GM18870 (cell line): ENCODE measurements around the gene SETBP1.

ENCODE experiments used
- ATAC-seq: cut with Tn5 transposase; IDR thresholded peaks from one replicate; pipeline ENCODE4 v1.9.1; 2021; ENCODE audit warnings: moderate library complexity; ENCODE audit not compliant: unreplicated experiment

SETBP1 gene

DNA sequence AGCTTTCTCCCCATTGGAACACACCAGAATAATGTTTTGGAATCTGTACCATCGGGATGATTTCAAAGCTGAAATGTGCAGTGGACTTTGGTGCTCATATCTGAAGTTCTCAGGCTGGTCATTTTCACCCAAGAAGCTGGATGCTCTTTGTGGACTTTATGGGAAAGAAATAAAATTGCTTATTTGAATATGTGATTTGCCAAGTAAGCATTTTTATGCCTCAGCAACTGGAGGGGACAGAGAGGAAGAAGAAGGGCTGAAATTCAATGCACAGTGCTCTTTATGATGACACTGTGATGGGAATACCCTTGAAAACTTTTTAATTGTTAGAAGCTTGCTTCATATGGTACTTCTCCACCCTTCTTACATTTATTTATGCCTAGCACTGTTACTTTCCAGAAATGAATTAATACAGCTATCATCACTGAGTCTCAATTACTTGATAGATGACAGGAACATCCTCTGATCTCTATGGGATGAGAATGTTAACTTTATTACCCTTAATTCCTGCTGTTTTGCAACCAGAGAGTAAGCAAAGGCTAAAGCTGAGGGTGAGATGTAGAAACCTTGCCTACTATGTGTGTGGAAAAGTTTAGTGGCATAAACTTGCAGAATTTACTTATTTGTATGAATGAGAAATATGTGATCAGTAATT is 23.6 kb downstream of the SETBP1 start:
- no peak for ATAC-seq

DNA sequence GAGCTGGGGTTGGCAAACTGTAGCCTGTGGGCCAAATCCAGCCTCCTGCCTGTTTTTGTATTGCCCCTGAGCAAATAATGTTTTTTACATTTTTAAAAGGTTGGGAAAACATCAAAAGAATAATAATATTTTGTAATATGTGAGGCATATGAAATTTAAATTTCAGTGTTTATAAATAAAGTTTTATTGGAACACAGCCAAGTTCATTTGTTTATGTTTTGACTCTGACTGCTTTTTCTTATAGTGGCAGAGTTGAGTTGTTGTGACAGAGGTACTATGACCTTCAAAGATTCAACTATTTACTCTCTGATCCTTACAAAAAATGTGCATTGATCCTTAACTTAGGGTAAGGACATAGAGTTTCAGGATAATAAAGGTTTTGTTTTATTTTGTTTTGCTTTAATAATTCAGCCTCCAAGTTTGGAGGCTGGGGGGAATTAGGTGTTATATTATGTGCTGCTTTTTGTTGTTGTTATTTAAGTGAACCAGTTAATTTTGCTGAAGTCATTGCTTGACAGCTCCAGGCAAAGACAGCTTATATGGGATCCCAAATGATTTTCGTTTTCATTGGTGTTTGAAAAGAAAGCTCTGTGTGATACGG is 24.5 kb downstream of the SETBP1 start:
- no peak for ATAC-seq

DNA sequence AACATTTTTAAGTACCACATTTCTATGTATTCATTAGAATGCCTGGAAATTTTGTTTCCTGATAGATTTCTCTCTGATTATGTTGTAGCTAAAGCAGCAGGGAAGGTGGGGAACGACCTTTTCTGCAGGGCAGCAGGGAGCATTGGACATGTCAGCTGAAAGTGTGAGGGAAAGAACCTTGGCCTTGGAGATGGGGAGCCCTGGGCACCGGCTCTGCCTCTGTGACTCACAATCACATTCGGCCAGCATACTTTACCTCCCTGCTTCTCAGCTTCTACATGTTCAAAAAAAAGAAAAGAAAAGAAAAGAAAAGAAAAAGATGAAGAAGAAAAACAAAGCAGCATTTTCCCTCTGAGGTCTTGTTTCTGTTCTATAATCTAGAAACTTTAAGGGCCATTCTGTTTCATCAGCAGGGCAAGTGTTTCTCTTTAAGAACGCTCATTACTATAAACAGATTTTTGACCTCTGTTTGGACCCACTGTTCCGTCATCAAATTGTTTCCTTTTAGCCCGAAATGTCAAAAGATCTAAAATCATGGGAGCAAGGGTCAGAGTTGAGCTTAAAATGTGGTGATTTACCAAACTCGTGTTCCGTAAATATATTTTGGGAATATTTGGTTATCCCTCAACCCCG is 27.9 kb downstream of the SETBP1 start:
- no peak for ATAC-seq

DNA sequence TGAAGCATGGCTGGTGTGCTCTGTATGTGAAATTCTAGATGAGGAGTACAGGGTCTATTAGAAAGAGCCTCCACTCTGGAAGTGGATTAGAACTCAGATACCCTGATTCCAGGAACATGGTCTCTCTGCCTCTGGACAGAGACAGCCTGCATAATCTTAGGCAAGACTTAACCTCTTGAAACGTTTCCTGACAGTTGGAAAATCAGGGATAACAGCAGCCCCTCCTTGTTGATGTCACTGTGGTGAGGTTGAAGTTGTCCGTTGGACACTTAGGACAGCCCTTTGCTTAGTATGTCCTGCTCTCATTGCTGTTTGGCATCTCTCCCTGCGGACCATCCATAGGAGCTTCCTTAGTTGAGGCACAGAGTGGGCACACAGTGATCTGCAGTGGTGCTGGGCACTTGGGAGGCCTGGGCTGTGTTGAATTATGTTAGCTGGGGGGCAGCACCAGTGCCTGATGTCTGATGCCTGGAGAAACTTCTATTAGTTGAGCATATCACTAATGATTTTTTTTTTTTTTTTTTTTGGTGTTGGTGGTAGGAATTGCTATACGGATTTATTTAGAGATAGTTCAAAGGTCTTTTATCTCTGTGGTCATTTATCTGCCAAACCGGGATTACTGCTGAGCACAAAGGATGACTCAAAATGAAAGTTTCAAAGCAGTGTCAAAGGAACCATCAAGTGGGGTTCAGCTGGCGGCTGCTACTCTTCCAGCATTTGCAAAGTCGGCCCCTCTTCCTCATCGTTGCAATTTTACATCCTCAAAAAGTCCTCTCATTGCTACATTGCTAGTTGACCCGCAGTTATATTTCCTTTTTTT is 28.8 kb downstream of the SETBP1 start:
- peak; percentile 97 for ATAC-seq

DNA sequence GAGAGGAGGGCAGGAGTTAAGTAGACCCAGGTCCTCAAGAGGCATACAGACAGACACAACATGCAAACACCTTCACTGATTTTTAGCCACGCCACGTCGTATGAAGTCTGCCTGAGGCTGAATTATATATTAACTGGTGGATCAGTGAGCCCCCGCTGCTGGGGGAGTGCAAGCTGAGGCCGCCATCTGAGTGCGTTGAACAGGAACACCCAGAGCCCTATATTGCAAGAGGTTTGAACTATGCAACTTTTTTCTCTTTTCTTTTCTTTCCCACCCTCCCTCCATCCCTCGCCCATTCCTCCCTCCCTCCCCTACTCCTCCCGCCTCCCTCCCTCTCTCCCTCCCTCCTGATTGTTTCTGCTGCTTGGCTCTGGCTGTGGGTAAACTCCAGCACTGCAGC is 30.2 kb downstream of the SETBP1 start:
- no peak for ATAC-seq

DNA sequence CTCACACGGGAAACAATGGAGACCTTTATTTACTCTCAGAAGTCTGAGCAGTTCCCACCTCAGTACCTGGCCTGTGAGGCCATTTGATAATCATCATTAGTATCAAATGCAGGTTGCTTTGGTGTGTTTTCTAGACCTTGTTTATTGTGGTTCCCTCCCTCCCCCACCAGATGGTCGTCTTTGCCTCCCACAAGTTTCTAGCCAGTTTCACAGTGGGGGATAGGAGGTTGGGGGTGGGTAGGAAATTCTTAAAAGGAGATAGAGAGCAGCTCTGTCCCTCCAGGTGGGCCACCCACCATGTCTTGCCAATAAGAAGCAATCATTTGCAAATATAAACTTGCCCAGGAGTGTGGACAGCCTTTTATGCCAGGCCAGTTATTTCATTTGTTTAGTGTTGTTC is 31.3 kb downstream of the SETBP1 start:
- ATAC-seq = no peak

DNA sequence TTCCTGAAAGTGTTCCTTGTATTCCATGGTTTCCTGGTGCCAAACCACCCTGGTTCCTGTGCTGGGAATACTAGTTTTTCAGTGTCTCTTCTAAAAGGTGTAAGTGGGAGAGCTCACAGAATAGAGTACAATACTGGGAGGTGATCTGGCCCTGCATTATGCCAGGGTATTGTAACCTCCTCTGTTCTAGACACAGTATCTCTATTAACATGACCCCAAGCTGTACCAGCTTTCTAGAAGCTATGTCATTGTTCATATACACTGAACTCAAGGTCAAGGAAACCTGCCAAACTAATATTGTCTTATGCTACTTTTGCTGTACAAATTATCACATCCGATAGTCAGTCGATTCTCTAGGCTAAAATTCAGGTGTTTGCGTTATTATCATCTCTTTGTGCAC is 32.7 kb downstream of the SETBP1 start:
- ATAC-seq = no peak

DNA sequence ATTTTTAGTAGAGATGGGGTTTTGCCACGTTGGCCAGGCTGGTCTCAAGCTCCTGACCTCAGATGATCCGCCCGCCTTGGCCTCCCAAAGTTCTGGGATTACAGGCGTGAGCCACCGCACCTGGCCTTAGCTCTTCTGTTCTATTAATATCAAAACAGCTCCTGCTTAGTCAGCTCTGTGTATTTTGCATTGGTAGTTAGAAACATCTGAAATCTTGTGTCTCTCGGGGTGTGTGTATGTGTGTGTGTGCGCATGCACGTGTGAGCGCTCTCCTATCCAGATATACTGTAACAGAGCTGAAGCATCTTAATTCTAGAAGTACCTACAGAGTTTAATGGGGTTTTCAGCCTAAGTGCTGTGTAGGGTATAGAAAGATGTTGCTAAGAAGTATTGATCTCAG is 33.7 kb downstream of the SETBP1 start:
- ATAC-seq = no peak

DNA sequence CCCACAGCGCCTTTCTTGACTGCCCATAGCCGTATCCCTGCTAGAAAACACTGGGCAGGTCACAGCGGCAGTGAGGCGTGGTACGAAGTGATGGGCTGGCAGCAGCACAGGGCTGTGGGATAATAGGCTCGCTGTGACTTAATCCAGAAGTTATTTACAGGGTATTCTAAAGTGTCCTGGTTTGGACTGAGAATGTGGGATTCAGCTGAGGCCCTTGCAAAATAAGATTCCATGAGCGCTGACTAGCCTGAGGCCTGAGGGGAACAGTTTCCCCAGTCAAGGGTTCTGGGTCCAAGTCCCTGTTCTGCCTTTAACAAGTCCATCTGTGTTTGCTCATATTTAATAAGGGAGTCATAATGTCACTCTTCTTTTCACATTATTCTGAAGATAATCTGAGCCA is 34.6 kb downstream of the SETBP1 start:
- no peak for ATAC-seq

DNA sequence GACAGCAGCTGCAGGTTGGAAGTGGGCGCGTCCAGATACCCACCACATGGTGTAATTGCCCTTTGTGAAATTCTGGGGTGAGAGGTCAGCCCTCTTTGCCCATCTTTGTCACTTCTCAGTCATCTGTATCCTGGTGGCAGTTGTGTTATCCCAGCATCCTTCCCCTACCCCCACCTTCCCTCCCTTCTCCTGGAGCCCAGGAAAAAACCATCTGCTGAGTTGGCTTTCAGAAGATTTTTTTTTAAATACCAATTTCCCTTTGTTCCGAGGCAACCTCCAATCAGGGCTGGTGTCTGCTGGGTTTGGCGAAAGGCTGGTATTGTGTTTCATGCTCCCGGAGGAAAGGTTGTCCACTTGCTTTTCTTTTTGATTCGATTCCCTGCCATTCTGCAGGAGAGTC is 35.2 kb downstream of the SETBP1 start:
- no peak for ATAC-seq

DNA sequence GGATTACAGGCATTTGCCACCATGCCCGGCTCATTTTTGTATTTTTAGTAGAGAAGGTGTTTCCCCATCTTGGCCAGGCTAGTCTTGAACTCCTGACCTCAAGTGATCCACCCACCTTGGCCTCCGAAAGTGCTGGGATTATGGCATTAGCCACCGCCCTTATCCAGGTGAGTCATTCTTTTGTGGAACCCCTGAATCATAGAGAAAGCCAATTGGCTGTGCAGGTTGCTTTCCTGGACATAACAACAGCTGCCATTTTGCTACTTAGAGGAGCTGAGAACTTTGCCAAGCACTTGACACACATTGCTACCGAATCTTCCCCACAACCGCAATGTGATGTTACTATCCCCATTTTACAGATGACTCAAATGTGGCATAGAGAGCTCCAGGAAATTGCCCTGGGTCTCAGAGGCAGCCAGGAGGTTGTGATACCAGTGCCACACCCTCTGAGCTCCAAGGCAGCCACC is 36.0 kb downstream of the SETBP1 start:
- ATAC-seq = no peak

DNA sequence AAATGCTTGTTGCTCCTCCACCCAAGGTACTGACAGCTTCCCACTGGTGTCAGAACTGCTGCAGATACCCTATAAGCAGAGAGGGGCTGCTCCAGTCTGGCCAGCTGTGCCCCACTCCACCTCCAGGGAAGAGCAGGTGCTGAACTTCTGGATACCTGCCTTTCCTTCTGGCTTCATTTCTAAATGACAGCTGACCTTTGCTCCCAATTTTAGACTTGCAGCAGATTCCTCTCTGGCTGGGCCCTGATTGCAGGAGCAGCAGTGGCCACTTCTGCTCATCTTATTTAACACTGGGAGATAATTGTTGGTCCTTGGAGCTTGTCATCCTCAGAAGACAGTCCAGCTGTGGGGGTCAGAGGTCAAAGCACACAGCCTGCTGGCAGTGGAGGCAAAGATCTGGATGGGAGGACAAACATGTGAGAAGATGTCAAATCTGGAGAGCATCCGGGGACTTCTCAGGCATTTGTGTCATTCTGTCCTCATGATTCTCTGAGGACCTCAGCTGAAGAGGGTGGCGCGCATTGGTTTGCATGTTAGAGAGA is 38.9 kb downstream of the SETBP1 start:
- no peak for ATAC-seq

DNA sequence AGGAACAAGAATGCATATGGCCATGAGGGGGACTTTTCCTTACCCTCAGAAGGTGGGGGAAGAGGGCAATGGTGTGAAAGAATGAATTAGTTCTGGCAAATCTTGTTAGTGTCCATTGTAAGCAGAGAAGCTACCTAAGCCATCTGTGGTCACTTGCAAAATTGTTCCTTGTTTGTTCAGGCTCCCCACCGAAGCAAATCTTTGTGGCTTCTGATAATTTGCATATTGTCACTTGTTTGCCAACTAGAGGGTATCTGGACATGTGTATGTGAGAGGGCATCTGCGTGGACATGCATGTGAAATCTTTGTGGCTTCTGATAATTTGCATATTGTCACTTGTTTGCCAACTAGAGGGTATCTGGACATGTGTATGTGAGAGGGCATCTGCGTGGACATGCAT is 41.1 kb downstream of the SETBP1 start:
- peak; percentile 36 for ATAC-seq

DNA sequence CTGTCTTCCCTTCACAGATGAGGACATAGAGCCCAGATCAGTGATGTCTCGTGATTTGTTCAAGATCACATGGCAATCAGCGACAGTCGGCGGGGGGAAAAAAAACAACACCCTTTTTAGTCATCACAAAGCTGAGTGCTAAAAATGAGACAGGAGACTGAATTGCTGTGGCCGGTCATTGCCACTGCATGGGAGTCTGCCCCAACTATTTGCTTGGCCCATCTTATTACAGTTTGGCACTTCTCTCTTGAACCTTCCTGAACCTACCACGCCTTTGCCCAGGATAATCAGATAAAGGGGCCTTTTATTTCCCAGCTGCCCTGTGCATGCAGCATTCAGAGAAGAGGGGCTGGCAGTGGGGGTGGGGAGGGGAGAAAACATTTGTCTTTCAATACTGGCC is 42.7 kb downstream of the SETBP1 start:
- ATAC-seq = no peak

DNA sequence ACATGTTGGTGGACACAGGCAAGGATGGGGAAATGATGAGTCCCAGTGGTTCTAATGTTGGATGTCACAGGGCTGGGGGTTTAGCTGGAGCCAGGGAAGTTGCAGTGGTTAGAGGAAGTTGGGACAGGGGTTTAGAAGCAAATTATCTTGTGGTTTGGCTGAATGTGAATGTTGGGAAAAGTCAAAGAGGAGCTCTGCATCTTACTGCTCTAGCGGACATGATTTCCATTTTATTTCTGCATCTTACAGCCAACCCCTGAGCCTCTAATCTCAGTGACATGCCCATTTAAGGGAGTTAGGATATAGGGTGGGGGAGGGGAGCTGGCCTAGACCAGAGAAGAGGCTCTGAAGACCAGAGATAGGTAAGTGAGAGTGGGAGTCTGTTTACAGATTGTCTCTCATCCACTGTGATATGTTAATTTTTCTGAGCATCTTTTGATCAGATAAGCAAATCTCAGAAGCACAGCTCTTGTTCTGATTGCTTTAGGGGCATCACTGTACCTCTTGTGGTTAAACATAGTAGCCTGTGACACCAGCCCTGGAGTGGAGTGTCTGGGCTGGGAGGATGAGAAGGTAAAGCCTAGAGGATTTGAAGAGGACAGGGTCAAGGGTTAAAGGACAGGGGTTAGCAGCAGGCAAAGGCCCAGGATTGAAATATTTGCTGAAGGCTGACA is 43.6 kb downstream of the SETBP1 start:
- no peak for ATAC-seq

DNA sequence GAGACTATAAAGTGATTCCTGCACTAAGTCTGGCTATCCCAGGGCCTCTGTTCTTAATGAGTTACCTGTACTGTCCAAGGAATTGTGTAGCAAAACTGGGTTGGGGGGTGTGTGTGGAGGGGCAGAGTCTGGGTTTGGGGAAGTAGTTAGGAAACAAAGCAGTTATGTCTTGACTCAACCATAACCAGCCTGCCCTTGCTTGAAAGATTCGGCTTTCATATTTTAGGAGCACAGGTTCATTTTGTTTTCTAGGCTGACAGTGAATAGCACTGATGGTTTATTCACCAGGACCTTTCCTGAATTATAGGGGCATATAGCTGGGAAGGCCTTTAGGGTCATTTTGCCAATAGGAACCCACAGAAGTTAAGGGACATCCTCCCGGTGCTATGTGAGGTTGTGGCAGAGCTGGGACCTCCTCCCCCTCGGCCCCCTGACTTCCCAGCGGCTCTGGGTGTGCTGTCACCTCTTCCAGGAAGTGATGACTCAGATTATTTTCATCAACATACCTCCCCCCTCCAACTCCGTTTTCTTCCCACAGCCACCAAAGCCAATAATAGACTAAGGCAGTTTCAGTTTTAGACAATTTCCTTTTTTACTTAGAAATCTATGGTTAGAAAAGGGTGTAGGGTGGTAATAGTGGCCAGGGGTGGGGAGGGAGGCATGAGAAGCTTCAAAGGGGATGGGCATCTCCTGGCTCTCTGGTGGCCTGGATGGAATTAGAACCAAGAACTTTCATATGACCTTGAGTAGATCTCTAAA is 44.8 kb downstream of the SETBP1 start:
- ATAC-seq = peak; percentile 63

DNA sequence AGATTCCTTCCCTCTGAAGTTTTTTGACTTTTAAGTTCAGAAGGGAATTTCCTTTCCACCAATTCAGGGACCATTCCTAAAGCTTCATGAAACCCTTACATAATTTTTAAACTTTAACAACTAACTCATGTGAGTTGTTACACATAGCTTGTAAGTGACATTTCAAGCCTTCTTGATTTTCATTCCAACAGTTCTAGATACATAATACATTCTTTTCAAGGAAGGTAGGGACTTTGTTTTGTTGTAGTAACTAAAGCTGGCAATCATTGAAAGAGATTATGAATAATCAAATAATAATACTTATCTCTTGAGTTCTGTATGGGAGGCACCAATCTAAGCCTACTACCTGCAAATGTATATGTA is 45.4 kb downstream of the SETBP1 start:
- ATAC-seq = no peak

DNA sequence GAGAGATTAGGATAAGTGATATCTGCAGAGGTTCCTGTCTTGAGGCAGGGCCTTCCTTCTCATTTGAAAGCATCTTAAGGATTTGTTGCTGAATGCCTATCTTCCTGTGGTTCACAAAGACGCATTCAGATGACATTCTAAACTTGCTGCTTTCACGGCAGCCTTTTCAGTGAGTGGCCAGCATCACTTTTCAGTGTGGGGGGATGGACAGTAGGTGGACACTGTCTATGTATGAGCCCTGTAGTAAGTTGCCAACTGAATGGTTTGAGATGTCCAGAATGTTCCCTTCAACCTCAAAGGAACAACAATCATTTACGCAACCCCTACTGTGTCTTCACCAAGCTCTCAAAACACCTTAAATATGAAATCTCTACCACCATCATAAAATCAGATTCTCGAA is 46.6 kb downstream of the SETBP1 start:
- ATAC-seq = no peak

DNA sequence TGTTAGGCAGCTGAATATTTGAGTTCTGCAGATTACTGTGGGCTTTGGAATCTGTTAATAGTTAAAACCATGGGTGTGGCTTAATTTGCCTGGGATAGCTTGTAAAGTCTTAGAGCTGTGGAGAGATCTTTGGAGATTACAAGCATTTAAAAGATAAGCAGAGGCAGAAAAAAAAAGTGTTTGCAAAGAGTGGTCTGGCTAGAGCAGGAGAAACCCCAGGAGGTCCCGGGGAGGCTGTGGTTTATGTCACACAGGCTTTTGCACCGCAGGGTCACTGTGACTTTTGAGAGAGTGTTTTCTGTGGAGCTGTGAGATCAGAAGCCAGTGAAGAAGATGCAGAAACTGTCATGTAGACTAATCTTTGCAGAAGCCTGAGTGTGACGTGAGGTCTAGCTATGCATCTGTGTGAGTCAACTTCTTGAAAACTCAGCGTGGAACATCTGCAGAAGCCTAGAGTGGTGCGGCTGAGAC is 49.0 kb downstream of the SETBP1 start:
- no peak for ATAC-seq
